ENCODE data around the gene TAP1.

TAP1 gene

GRCh38 chr6:32853541-32854375, at the start of gene TAP1, which contains the start of gene PSMB9:
Gene TAP1, minus strand, starts transcription at chr6:32853704. Its CDS starts 68 bp downstream, at chr6:32853636.
Gene PSMB9, plus strand, starts transcription at chr6:32854192. Its CDS starts 38 bp downstream, at chr6:32854230.
- TF ChIP-seq CTCF (conservative IDR thresholded peaks at IDR 0.05; ENCODE audit: low read depth, low read length), result peak; percentile 70
- DNase-seq (ENCODE audit: low read depth), result peak; percentile 68
- peak within 1 kb of the TSS; percentile 81 for H3K4me3 ChIP-seq (ENCODE audit: low read length)

- H3K4me3 ChIP-seq (ENCODE audit: low read length), result peak overlapping the region; percentile 73
- DNase-seq (ENCODE audit: low read depth), result no peak
- no peak for TF ChIP-seq CTCF (conservative IDR thresholded peaks at IDR 0.05; ENCODE audit: low read depth, low read length)
Observed at GRCh38 chr6:32895006-32895345, 41.5 kb upstream of the TAP1 start.

GRCh38 chr6:32894085-32895005, 40.8 kb upstream of the TAP1 start:
- DNase-seq (ENCODE audit: low read depth), result peak; percentile 51
- no peak for TF ChIP-seq CTCF (conservative IDR thresholded peaks at IDR 0.05; ENCODE audit: low read depth, low read length)
- H3K4me3 ChIP-seq (ENCODE audit: low read length), result peak overlapping the region; percentile 73

- TF ChIP-seq CTCF (conservative IDR thresholded peaks at IDR 0.05; ENCODE audit: low read depth, low read length), result no peak
- H3K4me3 ChIP-seq (ENCODE audit: low read length), result no peak overlapping the region
- DNase-seq (ENCODE audit: low read depth), result no peak
Observed at GRCh38 chr6:32890831-32891230, 37.3 kb upstream of the TAP1 start.

- H3K4me3 ChIP-seq (ENCODE audit: low read length), result no peak overlapping the region
- DNase-seq (ENCODE audit: low read depth), result no peak
- no peak for TF ChIP-seq CTCF (conservative IDR thresholded peaks at IDR 0.05; ENCODE audit: low read depth, low read length)
Observed at GRCh38 chr6:32889533-32889932, 36.0 kb upstream of the TAP1 start.

GRCh38 chr6:32888576-32888975, 35.1 kb upstream of the TAP1 start:
- no peak overlapping the region for H3K4me3 ChIP-seq (ENCODE audit: low read length)
- no peak for DNase-seq (ENCODE audit: low read depth)
- no peak for TF ChIP-seq CTCF (conservative IDR thresholded peaks at IDR 0.05; ENCODE audit: low read depth, low read length)

All from retinal pigment epithelial cell (primary cell).